ENCODE data around the gene EFCAB9.
A peak's percentile ranks its signal among the peaks of the same experiment; 100 is the strongest.

EFCAB9 gene

DNA sequence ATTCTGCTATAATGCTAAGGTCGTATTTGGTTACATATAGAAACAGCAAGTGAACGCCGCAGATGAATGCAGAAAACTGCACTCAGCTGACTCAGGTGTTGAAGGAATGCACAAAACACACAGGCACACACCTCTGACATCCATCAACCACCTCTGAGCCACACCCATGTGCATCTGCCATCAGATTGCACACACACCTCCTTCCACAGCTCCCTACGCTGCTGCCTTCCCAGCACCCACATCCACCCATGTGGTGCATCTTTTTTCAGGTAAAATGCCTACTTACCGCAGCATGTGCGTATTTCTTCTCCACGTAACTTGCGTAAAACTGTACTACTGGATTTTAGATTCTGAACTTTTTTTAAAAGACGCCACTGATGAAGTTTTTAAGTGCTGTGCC, 13.0 kb upstream of the EFCAB9 start:
- Histone ChIP-seq H3K79me2 (no peaks in the 10 kb centered on the region), H3K4me2 (ENCODE audit: low read length) (no peak overlapping the region), H2AFZ (no peak overlapping the region), H3K4me3 (ENCODE audit: low read depth, low read length) (no peak overlapping the region), H3K36me3 (ENCODE audit: control insufficient read depth, insufficient read depth, low read length) (no peaks in the 10 kb centered on the region), H3K27me3 (ENCODE audit: control insufficient read depth, insufficient read depth, low read length) (no peaks in the 10 kb centered on the region), H3K9ac (no peak overlapping the region), H3K4me1 (no peaks in the 10 kb centered on the region), H3K9me3 (ENCODE audit: control insufficient read depth, low read length) (no peaks in the 10 kb centered on the region), H3K27ac (no peak overlapping the region)
- TF ChIP-seq, protein P1, sequence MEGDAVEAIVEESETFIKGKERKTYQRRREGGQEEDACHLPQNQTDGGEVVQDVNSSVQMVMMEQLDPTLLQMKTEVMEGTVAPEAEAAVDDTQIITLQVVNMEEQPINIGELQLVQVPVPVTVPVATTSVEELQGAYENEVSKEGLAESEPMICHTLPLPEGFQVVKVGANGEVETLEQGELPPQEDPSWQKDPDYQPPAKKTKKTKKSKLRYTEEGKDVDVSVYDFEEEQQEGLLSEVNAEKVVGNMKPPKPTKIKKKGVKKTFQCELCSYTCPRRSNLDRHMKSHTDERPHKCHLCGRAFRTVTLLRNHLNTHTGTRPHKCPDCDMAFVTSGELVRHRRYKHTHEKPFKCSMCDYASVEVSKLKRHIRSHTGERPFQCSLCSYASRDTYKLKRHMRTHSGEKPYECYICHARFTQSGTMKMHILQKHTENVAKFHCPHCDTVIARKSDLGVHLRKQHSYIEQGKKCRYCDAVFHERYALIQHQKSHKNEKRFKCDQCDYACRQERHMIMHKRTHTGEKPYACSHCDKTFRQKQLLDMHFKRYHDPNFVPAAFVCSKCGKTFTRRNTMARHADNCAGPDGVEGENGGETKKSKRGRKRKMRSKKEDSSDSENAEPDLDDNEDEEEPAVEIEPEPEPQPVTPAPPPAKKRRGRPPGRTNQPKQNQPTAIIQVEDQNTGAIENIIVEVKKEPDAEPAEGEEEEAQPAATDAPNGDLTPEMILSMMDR (IDR thresholded peaks at IDR 0.05): no peak

DNA sequence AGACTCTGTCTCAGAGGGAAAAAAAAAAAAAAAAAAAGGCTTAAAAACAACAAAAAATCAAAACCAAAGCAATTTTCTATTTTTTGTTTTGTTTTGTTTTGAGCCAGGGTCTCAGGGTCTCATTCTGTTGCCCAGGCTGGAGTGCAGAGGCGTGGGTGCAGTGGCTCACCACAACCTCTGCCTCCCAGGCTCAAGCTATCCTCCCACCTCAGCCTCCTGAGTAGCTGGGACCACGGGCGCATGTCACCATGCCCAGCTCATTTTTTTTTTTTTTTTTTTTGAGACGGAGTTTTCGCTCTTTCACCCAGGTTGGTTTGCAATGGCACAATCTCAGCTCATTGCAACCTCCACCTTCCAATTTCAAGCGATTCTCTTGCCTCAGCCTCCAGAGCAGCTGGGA, 11.7 kb upstream of the EFCAB9 start:
- Histone ChIP-seq H3K36me3 (ENCODE audit: control insufficient read depth, insufficient read depth, low read length) (no peaks in the 10 kb centered on the region), H3K4me3 (ENCODE audit: low read depth, low read length) (no peak overlapping the region), H3K79me2 (no peaks in the 10 kb centered on the region), H3K9me3 (ENCODE audit: control insufficient read depth, low read length) (no peaks in the 10 kb centered on the region), H3K4me2 (ENCODE audit: low read length) (no peak overlapping the region), H3K4me1 (no peaks in the 10 kb centered on the region), H3K27ac (no peak overlapping the region), H3K9ac (no peak overlapping the region), H2AFZ (no peak overlapping the region), H3K27me3 (ENCODE audit: control insufficient read depth, insufficient read depth, low read length) (no peaks in the 10 kb centered on the region)
- TF ChIP-seq, protein P1 (IDR thresholded peaks at IDR 0.05): no peak

DNA sequence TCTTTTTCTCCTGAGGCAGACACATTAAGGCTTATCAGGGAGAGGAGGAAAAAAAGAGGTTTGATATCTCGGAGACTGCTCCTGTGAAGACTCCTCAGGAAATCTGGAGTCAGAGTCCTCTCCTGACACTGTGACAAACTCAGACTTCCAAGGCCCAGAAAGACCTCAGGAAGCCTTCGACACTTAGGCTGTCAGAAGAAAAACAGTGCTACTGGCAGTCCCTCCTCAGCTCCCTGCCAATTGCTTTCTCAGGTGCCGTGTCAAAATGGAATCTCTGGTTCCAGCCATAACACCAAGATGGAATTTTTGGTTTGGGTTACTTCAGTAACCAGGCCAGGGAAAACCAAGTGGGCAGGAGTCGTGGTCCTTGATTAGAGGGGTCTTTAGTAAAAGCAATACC, 10.1 kb upstream of the EFCAB9 start:
- no peaks in the 10 kb centered on the region for H3K9me3 ChIP-seq (ENCODE audit: control insufficient read depth, low read length)
- no peak overlapping the region for H3K4me3 ChIP-seq (ENCODE audit: low read depth, low read length)
- no peak overlapping the region for H2AFZ ChIP-seq
- no peaks in the 10 kb centered on the region for H3K36me3 ChIP-seq (ENCODE audit: control insufficient read depth, insufficient read depth, low read length)
- TF ChIP-seq, protein P1 (IDR thresholded peaks at IDR 0.05): no peak
- H3K79me2 ChIP-seq: no peaks in the 10 kb centered on the region
- H3K27me3 ChIP-seq (ENCODE audit: control insufficient read depth, insufficient read depth, low read length): no peaks in the 10 kb centered on the region
- H3K9ac ChIP-seq: no peak overlapping the region
- no peak overlapping the region for H3K4me2 ChIP-seq (ENCODE audit: low read length)
- H3K27ac ChIP-seq: no peak overlapping the region
- no peaks in the 10 kb centered on the region for H3K4me1 ChIP-seq

DNA sequence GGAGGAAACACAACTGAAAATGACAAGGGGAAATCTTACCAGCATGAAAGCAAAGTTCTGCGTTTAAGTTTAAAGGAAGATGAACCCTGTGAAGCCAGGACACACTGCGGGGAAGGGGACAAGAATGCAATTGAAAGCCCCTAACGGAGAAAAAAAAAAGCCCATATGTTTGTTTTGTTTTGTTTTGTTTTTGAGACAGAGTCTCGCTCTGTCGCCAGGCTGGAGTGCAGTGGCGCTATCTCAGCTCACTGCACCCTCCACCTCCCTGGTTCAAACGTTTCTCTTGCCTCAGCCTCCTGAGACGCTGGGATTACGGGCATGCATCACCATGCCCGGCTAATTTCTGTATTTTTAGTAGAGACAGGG, 8.9 kb upstream of the EFCAB9 start:
- H3K9me3 ChIP-seq (ENCODE audit: control insufficient read depth, low read length): no peaks in the 10 kb centered on the region
- H3K9ac ChIP-seq: no peak overlapping the region
- no peaks in the 10 kb centered on the region for H3K27me3 ChIP-seq (ENCODE audit: control insufficient read depth, insufficient read depth, low read length)
- H3K27ac ChIP-seq: no peak overlapping the region
- no peak overlapping the region for H2AFZ ChIP-seq
- no peak overlapping the region for H3K4me3 ChIP-seq (ENCODE audit: low read depth, low read length)
- no peak overlapping the region for H3K4me2 ChIP-seq (ENCODE audit: low read length)
- no peaks in the 10 kb centered on the region for H3K4me1 ChIP-seq
- no peaks in the 10 kb centered on the region for H3K79me2 ChIP-seq
- no peaks in the 10 kb centered on the region for H3K36me3 ChIP-seq (ENCODE audit: control insufficient read depth, insufficient read depth, low read length)
- TF ChIP-seq, protein P1 (IDR thresholded peaks at IDR 0.05): no peak

DNA sequence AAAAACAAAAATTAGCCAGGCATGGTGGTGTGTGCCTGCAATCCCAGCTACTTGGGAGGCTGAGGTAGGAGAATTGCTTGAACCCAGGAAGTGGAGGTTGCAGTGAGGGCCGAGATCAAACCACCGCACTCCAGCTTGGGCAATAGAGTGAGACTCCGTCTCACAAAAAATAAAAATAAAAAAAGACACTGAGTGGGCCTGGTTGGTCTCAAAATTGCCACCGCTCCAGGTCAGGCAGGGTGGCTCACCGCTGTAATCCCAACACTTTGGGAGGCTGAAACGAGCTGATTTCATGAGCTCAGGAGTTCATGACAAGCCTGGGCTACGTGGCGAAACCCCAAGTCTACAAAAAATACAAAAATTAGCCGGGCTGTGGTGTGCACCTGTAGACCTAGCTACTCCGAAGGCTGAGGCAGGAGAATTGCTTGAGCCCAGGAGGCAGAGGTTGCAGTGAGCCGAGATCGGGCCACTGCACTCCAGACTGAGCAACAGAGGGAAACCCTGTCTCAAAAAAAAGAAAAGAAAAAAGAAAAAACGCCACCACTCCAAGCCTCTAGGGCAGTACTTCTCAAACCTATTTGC, 7.8 kb upstream of the EFCAB9 start:
- Histone ChIP-seq H3K9ac (no peak overlapping the region), H3K4me3 (ENCODE audit: low read depth, low read length) (no peak overlapping the region)

More for the DNA sequence above, 7.8 kb upstream of the EFCAB9 start:
- Histone ChIP-seq H3K4me1 (no peaks in the 10 kb centered on the region), H3K79me2 (no peaks in the 10 kb centered on the region), H3K36me3 (ENCODE audit: control insufficient read depth, insufficient read depth, low read length) (no peaks in the 10 kb centered on the region), H3K9me3 (ENCODE audit: control insufficient read depth, low read length) (no peaks in the 10 kb centered on the region), H3K27me3 (ENCODE audit: control insufficient read depth, insufficient read depth, low read length) (no peaks in the 10 kb centered on the region), H3K4me2 (ENCODE audit: low read length) (no peak overlapping the region), H3K27ac (peak overlapping the region; percentile 40), H2AFZ (no peak overlapping the region)
- TF ChIP-seq, protein P1 (IDR thresholded peaks at IDR 0.05): no peak
